HAP-1 (cell line): ENCODE data around the gene WNT6.

Experiments used
- DNase-seq, 2 experiments: peaks; one replicate each; pipeline ENCODE4 v3.0.0-alpha.2; 2016 to 2020; ENCODE audit warnings: low spot score in 2 of 2
- H3K27me3 ChIP-seq: fragments of 250-450 bp; sonication (Bioruptor Pico); 2 replicates; pipeline ENCODE4 v1.5.1; 2020; ENCODE audit warnings: low read depth, mild to moderate bottlenecking, moderate library complexity
- H3K36me3 ChIP-seq: fragments of 250-450 bp; sonication (Bioruptor Pico); replicated peaks from 2 replicates; pipeline ENCODE4 v1.5.1; 2020; ENCODE audit warnings: mild to moderate bottlenecking
- H3K4me1 ChIP-seq: fragments of 250-450 bp; sonication (Bioruptor Pico); 2 replicates; pipeline ENCODE4 v1.5.1; 2020; ENCODE audit warnings: mild to moderate bottlenecking
- H3K4me3 ChIP-seq: fragments of 250-450 bp; sonication (Bioruptor Pico); 2 replicates; pipeline ENCODE4 v1.5.1; 2020; ENCODE audit warnings: mild to moderate bottlenecking, moderate library complexity
- H3K9me3 ChIP-seq: fragments of 250-450 bp; sonication (Bioruptor Pico); 2 replicates; pipeline ENCODE4 v1.5.1; 2020; ENCODE audit warnings: mild to moderate bottlenecking, moderate library complexity
- in situ Hi-C: fragments of 300-500 bp; cut with MboI; formaldehyde crosslinking; loops from 3 replicates; pipeline ENCODE4 v1.14.3; 2020; ENCODE audit warnings: low sequenced_read_pairs, inconsistent platforms, mixed read lengths

The WNT6 gene

DNA sequence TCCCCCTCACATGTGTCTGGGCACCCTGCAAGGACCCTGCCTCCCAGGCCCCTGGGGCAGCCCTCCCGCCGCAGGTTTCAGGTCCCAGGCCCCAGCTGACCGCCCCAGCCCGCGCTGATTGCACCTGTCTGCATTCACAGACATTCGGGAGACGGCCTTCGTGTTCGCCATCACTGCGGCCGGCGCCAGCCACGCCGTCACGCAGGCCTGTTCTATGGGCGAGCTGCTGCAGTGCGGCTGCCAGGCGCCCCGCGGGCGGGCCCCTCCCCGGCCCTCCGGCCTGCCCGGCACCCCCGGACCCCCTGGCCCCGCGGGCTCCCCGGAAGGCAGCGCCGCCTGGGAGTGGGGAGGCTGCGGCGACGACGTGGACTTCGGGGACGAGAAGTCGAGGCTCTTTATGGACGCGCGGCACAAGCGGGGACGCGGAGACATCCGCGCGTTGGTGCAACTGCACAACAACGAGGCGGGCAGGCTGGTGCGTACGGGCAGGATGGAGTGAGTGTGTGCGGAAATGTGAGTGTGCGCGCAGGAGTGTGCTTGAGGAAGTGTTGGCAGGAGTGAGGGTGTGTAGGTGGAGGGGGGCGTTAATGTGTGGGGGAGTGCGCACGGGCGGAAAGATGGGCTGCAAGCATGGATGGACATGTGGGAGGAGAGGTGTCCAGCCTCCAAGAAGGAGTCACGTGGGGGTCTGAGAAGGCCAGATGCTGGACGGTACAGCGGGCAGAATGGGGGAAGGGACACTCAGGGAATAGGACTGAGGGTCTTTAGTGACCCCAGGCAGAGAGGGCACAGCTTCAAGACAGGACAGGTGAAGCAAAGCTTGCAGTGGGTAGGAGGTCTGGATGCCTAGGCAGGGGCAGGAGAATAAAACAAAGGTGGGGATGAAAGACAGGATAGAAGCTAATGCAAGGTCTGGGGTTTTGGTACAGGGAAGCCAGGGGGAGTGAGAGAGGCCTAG is 12.0 kb downstream of the WNT6 start:
- peaks cover 35% of the 10 kb centered on the region for H3K27me3 ChIP-seq
- no peak for DNase-seq
- no peaks in the 10 kb centered on the region for H3K36me3 ChIP-seq
- H3K4me1 ChIP-seq = no peaks in the 10 kb centered on the region
- H3K4me3 ChIP-seq = no peak overlapping the region
- in situ Hi-C loops = no loop called here
- no peaks in the 10 kb centered on the region for H3K9me3 ChIP-seq

DNA sequence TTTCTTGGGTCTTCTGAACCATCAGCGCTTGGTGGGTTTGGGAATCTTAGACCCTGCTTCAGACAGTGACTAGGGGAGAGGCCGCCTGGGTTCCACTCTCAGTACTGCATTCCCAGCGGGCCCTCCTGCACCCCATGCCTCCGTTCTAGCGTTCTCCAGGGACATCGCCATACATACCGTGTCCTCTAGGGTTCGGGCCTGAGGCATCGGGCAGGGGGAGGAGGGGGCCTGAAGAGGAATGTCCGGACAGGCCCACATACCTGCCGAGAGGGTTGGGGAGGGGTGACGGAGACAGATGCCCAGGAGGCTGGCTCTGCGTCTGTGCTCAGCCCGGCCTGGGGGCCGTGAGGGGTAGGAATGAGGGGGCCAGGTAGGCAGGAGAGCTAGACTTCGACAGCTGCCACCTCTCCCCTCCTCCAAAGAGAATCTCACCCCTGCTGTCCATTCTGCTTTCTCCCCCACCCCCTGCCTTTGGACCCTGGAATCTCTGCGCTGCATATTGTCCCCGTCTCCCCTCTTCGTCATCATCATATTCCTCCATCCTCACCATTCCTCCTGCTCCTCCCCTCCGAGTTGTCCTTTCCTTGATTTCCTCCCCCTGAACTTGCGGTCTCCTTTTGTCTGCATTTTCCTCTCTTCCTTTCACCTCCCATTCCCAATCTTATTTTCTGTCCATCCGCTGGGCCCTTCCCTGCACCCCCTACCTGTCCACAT is 13.2 kb downstream of the WNT6 start:
- Histone ChIP-seq H3K4me3 (no peak overlapping the region), H3K36me3 (no peaks in the 10 kb centered on the region), H3K4me1 (no peaks in the 10 kb centered on the region), H3K27me3 (peaks cover 35% of the 10 kb centered on the region), H3K9me3 (no peaks in the 10 kb centered on the region)
- DNase-seq = no peak
- in situ Hi-C loops = no loop called here

DNA sequence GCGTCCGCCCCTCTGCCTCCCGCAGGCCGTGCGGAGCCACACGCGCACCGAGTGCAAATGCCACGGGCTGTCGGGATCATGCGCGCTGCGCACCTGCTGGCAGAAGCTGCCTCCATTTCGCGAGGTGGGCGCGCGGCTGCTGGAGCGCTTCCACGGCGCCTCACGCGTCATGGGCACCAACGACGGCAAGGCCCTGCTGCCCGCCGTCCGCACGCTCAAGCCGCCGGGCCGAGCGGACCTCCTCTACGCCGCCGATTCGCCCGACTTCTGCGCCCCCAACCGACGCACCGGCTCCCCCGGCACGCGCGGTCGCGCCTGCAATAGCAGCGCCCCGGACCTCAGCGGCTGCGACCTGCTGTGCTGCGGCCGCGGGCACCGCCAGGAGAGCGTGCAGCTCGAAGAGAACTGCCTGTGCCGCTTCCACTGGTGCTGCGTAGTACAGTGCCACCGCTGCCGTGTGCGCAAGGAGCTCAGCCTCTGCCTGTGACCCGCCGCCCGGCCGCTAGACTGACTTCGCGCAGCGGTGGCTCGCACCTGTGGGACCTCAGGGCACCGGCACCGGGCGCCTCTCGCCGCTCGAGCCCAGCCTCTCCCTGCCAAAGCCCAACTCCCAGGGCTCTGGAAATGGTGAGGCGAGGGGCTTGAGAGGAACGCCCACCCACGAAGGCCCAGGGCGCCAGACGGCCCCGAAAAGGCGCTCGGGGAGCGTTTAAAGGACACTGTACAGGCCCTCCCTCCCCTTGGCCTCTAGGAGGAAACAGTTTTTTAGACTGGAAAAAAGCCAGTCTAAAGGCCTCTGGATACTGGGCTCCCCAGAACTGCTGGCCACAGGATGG is 14.0 kb downstream of the WNT6 start:
- Histone ChIP-seq H3K4me3 (no peak overlapping the region), H3K9me3 (no peaks in the 10 kb centered on the region), H3K4me1 (no peaks in the 10 kb centered on the region), H3K36me3 (no peaks in the 10 kb centered on the region), H3K27me3 (peaks cover 32% of the 10 kb centered on the region)
- no peak for DNase-seq
- in situ Hi-C loops = no loop called here

DNA sequence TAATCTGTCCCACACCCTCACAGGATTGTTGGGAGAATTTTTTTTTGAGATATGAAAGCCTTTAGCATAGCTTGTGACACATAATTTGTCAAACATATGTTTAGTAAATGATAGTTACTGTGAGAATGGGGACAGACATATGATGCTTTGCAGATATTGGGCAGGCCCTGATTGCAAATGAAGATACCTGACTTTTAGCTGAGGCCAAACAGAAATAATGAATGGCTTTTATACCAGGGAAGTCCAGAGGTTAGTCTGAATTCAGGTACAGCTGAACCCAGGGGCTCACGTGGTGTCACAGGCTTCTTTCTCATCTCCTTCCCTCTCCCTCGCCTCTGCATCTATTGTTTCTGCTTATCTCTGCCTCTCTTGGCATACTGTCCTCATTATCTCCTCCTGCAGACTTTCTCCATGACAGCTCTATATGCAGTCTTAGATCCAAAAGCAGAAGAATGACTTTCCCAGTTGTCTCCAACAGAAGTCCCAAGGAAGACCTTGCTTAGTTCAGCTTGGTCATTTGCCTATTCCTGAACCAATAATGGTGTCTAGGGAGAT is 16.2 kb downstream of the WNT6 start:
- in situ Hi-C loops = no loop called here
- no peaks in the 10 kb centered on the region for H3K36me3 ChIP-seq
- H3K9me3 ChIP-seq = no peaks in the 10 kb centered on the region
- no peak overlapping the region for H3K4me3 ChIP-seq
- peaks cover 33% of the 10 kb centered on the region for H3K27me3 ChIP-seq
- no peak for DNase-seq
- no peaks in the 10 kb centered on the region for H3K4me1 ChIP-seq

DNA sequence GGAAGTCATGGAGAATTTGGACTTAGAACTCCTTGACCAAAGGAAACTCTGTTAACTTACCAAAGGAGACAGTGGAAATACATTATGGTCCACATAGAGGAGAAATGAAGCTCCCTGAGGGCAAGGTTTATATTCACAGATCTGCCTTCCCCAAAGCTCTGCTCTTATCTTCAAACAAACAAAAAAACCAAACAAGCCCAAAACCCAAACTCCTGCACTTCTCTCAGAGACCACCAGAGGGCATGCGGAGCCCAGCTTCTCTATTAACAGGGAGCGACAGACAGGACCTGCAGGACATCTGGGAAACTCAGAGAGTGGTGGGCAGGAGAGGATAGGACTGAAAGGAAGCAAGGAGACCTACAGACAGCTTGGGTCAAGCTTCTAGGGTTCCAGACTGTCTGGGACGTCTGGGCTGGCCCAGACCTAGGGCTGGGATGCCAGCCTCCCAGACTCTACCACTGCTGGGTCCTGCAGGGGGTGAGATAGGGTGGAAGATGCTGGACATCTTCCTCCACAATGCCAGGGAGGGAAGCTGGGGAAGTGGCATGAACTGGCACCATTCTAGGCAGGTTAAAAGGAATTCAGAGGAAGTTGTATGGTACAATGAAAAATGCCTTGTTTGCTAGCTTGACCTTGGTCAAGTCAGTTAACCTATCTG is 17.1 kb downstream of the WNT6 start:
- DNase-seq = peak; percentile 40 to 78
- Histone ChIP-seq H3K4me3 (no peak overlapping the region), H3K27me3 (peaks cover 28% of the 10 kb centered on the region), H3K4me1 (no peaks in the 10 kb centered on the region), H3K36me3 (no peaks in the 10 kb centered on the region), H3K9me3 (no peaks in the 10 kb centered on the region)
- in situ Hi-C loops = no loop called here

DNA sequence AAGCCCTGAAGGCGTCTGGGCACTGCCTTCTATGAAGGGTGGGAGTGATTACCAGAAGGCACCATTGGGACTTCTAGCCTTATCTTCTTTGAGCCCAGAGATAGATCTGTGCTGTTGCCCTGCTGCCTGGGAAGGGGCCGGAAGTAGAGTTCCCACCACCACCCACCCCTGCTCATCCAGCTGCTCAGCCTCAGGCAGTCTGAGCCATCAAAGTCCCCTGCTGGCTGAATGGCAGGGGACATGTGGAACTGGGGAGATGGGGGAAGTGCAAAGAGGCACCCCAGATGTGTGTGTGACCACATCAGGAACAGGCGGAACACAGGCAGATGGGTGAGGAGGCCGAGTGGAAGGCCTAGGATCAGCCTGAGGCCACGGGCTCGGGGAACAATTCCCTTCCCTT is 17.7 kb downstream of the WNT6 start:
- peaks cover 22% of the 10 kb centered on the region for H3K27me3 ChIP-seq
- no peak for DNase-seq

DNA sequence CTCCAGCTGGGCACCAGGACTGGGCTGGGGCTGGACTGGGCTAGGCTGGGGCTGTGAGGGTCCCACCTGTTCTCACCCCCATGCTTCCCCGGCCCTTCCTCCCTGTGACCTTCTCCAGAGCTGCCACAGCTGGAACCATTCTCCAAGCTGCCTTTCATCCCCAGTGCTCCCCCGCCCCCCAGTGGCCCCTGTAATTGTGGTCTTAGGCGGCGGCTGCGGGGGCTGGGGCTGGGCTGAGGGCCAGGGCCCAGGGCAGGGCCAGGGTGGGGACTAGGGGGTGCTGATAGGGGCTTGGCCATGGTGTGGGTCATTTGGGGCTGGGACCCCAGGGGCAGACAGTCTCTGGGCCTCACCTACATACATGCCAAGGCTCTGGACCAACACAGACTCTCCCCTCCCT is 18.3 kb downstream of the WNT6 start:
- Histone ChIP-seq H3K9me3 (no peaks in the 10 kb centered on the region), H3K36me3 (no peaks in the 10 kb centered on the region), H3K4me3 (no peak overlapping the region), H3K27me3 (peaks cover 17% of the 10 kb centered on the region), H3K4me1 (no peaks in the 10 kb centered on the region)
- no peak for DNase-seq
- in situ Hi-C loops = no loop called here

More for the DNA sequence above, 17.7 kb downstream of the WNT6 start:
- Histone ChIP-seq H3K4me1 (no peaks in the 10 kb centered on the region), H3K9me3 (no peaks in the 10 kb centered on the region), H3K36me3 (no peaks in the 10 kb centered on the region), H3K4me3 (no peak overlapping the region)
- in situ Hi-C loops = no loop called here

DNA sequence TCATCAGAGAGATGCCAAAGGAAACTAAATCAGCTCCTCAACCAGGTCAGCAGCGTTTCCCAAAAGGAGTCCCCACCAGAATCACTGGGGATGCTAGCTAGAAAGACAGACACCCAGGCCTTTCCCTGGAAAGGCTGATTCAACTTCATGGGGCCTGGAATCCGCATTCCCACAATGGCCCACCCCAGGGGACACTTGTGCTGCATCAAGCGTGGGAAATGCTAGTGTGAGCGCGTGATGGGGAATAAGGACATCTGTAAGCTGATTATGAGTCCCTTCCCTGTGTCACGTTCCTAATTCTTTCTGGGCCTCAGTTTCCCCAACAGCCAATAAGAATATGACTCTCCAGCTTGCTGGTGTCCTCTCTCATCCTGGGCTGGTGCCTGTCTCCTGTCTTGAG is 18.9 kb downstream of the WNT6 start:
- in situ Hi-C loops = no loop called here
- H3K27me3 ChIP-seq = peaks cover 17% of the 10 kb centered on the region
- no peak for DNase-seq
- H3K4me1 ChIP-seq = peaks cover 2% of the 10 kb centered on the region; the same call in 1 of the 2 replicates
- H3K9me3 ChIP-seq = no peaks in the 10 kb centered on the region
- no peaks in the 10 kb centered on the region for H3K36me3 ChIP-seq
- no peak overlapping the region for H3K4me3 ChIP-seq

DNA sequence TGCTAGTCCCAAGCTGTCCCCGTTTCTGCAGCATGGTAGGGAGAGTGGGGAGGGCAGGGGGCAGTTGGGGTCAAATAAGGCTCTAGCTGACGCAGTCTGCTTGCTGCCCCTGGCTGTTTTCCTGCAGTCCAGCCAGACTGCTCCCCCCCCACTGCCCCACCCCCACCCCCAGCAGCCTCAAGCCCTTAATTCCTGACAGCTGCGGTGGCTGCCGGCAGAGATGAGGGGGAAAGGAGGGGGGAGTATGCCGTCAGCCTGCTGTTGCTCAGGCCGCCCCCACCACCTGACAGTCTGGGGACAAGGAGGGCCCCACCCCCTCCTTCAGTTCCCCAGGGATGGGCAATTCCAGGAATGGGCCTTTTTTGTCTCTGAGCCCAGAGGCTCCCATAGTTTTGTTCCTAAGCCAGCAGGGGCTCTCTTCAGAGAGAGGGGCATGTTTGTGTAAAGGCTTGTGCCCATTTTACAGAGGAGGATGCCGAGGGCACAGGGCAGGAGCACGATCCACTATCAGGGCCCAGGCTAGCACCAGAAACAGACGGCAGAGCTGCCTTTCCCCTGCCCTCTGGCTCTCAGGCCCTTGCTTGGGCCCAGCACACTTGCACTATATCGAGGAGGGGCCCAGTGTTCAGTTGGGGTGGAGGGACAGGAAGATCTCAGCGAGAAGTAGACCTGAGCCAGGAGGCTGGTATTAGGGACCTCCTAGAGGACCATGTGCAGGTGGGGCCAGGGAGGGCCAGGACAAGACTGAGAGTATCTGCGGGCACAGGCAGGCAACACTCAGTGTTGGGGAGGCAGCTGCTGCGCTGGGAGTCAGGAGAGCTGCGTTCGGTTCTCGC is 19.5 kb downstream of the WNT6 start:
- H3K9me3 ChIP-seq = no peaks in the 10 kb centered on the region
- DNase-seq = no peak
- H3K36me3 ChIP-seq = no peaks in the 10 kb centered on the region
- peaks cover 2% of the 10 kb centered on the region; the same call in 1 of the 2 replicates for H3K4me1 ChIP-seq
- peaks cover 17% of the 10 kb centered on the region for H3K27me3 ChIP-seq
- no peak overlapping the region for H3K4me3 ChIP-seq
- in situ Hi-C loops = no loop called here

DNA sequence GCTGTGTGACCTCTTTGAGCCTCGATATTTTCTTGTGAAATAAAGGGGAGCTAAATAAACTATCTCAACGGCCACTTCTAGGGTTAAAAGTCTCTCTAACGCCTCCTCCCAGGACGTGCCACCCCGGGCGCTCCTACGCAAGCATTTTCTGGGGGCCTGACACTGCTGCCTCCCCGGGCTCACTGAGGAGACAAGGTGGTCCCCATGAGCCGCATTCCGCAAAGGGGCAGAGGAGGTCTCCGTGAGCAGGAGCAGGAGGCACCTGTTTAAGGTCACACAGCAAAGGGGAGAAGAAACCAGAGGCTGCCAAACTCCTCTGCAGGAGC is 20.1 kb downstream of the WNT6 start:
- no peak overlapping the region; the same call in 1 of the 2 replicates for H3K4me3 ChIP-seq
- no peaks in the 10 kb centered on the region for H3K36me3 ChIP-seq
- H3K4me1 ChIP-seq = peaks cover 2% of the 10 kb centered on the region; the same call in 1 of the 2 replicates
- no peaks in the 10 kb centered on the region for H3K9me3 ChIP-seq
- in situ Hi-C loops = no loop called here
- H3K27me3 ChIP-seq = peaks cover 17% of the 10 kb centered on the region
- DNase-seq = no peak

DNA sequence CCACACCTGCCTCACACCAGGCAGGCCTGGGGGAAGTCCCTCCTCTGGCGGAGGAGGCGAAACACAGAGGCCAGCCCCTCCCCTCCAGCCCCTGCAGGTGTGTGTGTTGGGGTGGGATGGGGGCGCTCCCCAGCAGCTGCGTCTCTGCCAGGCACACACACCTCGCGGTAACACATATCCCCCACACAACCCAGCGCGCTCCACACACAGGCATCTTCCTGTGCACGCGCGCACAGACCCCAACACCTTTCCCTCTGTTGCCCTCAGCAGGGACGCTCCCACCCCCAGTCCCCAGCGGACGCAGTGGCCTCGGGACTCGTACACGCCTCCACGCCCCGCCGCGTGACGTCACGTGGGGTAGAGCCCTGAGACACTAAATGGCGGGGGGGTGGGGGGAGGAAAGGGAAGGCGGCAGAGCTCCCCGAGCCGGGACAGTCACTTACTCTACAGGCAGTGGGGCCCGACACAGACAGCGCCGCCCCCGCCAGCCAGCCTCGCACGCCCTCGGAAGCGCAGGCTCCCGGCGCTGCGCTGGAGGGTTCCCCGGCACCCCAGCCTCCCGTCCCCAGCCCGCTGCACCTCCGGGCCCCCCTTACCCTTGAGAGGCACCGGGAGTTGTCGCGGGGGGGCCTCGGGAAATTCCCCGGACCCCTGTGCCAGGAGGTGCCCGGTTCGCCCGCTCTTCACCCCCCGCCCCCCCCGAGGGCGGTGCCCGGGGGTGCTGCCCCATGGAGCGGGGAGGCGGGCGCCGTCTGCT is 20.7 kb downstream of the WNT6 start, which contains the start of gene WNT10A:
Gene WNT10A, plus strand, starts transcription at position 751 of the 757 bp plus-strand sequence. CDS start 144 bp downstream, outside the sequence.
- Histone ChIP-seq H3K4me3 (peak within 1 kb of the TSS; percentile 21), H3K4me1 (peaks cover 2% of the 10 kb centered on the region; the same call in 1 of the 2 replicates), H3K9me3 (no peaks in the 10 kb centered on the region), H3K36me3 (no peaks in the 10 kb centered on the region), H3K27me3 (peaks cover 17% of the 10 kb centered on the region)
- in situ Hi-C loops = no loop called here
- no peak for DNase-seq
